ENCODE measurements around the gene CPEB3. TPM values are rescaled to one million over a fixed set of nuclear protein-coding genes. Genes with fewer than 3 reads are reported as not detected.

Gene CPEB3
- total and polyA plus RNA-seq, 9 of the 15 experiments (the other 6 are each of a cell fraction or from before 2014, with no cell fraction given): 0.15 to 1.2 (median 0.51) TPM

DNA sequence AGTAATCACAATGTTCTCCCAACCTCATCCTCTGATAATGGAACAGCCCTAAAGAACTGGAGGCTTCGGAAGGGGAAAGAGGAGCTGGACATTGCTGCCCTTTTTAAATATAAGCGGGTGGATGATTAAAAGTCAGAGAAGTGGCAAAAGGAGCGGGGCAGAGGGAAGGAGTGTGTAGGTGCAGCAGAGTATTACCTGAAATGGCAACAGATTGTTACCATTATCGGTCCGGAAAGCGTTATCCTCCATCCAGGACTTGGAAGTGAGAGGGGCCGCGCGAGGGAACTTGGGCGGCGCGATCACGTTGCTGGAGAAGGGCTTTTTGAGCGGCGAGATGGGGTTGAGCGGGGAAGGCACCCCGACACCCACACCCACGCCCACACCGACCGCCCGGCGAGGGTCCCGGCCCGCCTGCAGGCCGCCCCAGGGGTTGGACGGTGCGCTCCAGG, 51.7 kb downstream of the CPEB3 start (continued):
- no peak for TF ChIP-seq ZFP91 (CRISPR knock-in tag; IDR thresholded peaks at IDR 0.05)
- no peak for TF ChIP-seq ELK3 (CRISPR knock-in tag; IDR thresholded peaks at IDR 0.05)

GRCh38 chr10:92238586-92239098, 52.2 kb downstream of the CPEB3 start:
- FAIRE-seq (peak; percentile 58), DNase-seq (ENCODE audit: extremely low read depth in 1 of 4, low spot score in 3 of 4) (peak; percentile 11 to 55 (median 32)), ATAC-seq (peak; percentile 85)
- Histone ChIP-seq H3K27me3 (ENCODE audit: control insufficient read depth in 2 of 2, insufficient read depth in 2 of 2, low read length in 2 of 2) (no peaks in the 10 kb centered on the region), H3K4me3 (no peak overlapping the region), H3K9me1 (ENCODE audit: control insufficient read depth, insufficient read depth, low read length) (no peaks in the 10 kb centered on the region), H2AFZ (ENCODE audit: low read depth, low read length) (no peak overlapping the region; the same call in 1 of the 2 replicates), H3K79me2 (ENCODE audit: control insufficient read depth, insufficient read depth, low read length) (no peaks in the 10 kb centered on the region), H3K4me1 (replicated peaks in 1 of 2; ENCODE audit: control insufficient read depth in 2 of 2, insufficient read depth in 2 of 2, low read length in 2 of 2) (peaks cover 8 to 13% of the 10 kb centered on the region in 2 experiments), H3K9me3 (replicated peaks; ENCODE audit: control insufficient read depth, insufficient read depth, low read depth, low read length) (no peaks in the 10 kb centered on the region), H3K4me2 (ENCODE audit: insufficient read depth, low read length) (peak overlapping the region; percentile 50; the same call in 1 of the 2 replicates), H3K36me3 (ENCODE audit: control insufficient read depth, insufficient read depth, low read length) (no peaks in the 10 kb centered on the region; the same call in 2 of the 3 replicates), H3K9ac (ENCODE audit: insufficient read depth in 1 of 2, low read depth in 2 of 2, low read length in 2 of 2) (peak overlapping the region in 1 of 2 experiments; percentile 27; a peak in 2 of 4 replicates), H4K20me1 (replicated peaks; ENCODE audit: control insufficient read depth, insufficient read depth, low read length) (no peaks in the 10 kb centered on the region), H3K27ac (ENCODE audit: extremely low read depth, low read depth, low read length) (peak overlapping the region; percentile 25; the same call in 1 of the 3 replicates)
- ChIA-PET CTCF (ENCODE audit: low intra/inter-chr PET ratio) (no interaction called here), POLR2A (interaction anchor here (0.6 to 1.4 kb wide), 4 partner anchors 21 to 54 kb away, joined by 3 read pairs; partner anchors contain the start of genes CPEB3 and MARCHF5)
- in situ Hi-C loops (cut with MboI) (no loop called here), intact Hi-C loops (cut with micrococcal nuclease) (no loop called here)
- 5% methylated on average over 8 of the region's 8 CpGs for WGBS (ENCODE audit: insufficient coverage, low coverage, missing lambda C conversion rate)
- no TSS peak for BruUV-seq (replicated peaks)
- TF ChIP-seq ZNF398 (CRISPR knock-in tag; IDR thresholded peaks at IDR 0.05) (no peak), BMI1 (IDR thresholded peaks at IDR 0.05; ENCODE audit: low read length) (no peak), ZNF3 (CRISPR knock-in tag; IDR thresholded peaks at IDR 0.05) (no peak), ZBTB1 (CRISPR knock-in tag; IDR thresholded peaks at IDR 0.05; ENCODE audit: borderline replicate concordance, low read depth) (no peak), POU5F1 (IDR thresholded peaks at IDR 0.05; ENCODE audit: borderline replicate concordance, low read depth, low read length, partially characterized antibody) (no peak), SIRT6 (IDR thresholded peaks at IDR 0.05; ENCODE audit: low read depth, low read length) (no peak), RBM25 (IDR thresholded peaks at IDR 0.05; ENCODE audit: low read depth, low read length, severe bottlenecking) (no peak), MAFG (tag; conservative IDR thresholded peaks at IDR 0.05) (peak; percentile 38; the same call in 1 of the 2 replicates), EHMT2 (IDR thresholded peaks at IDR 0.05) (no peak), JUN (IDR thresholded peaks at IDR 0.05; ENCODE audit: borderline replicate concordance, low read depth, low read length) (no peak), JUN (CRISPR knock-in tag; IDR thresholded peaks at IDR 0.05; ENCODE audit: borderline replicate concordance) (no peak), ZNF589 (CRISPR knock-in tag; IDR thresholded peaks at IDR 0.05; ENCODE audit: low read depth) (peak; percentile 43; the same call in 1 of the 2 replicates), CBX1 (IDR thresholded peaks at IDR 0.05; ENCODE audit: low read depth) (no peak), GTF2E2 (tag; IDR thresholded peaks at IDR 0.05) (no peak), C11orf30 (IDR thresholded peaks at IDR 0.05; ENCODE audit: low read depth) (peak; percentile 33; the same call in 1 of the 2 replicates)

Data from K562 (cell line).